Measurements from ENCODE around the gene FAM83G.

The FAM83G gene

DNA sequence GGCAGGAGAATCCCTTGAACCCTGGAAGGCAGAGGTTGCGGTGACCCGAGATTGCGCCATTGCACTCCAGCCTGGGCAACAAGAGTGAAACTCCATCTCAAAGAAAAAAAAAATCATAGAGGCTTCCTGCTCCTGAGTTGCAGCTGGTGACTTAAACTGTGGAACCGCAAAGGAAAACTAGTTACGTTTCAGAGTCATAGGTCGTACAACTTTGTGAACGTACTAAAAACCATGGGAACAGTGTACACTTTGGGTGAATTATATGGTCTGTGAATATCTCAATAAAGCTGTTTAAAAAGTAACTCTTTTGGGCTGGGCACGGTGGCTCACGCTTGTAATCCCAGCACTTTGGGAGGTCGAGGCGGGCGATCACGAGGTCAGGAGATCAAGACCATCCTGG is 29.0 kb downstream of the FAM83G start:
- Histone ChIP-seq H3F3A (ENCODE audit: low read depth) (no peaks in the 10 kb centered on the region), H3K9ac (ENCODE audit: low read depth, low read length, poor library complexity, severe bottlenecking) (no peak overlapping the region), H3K9me3 (ENCODE audit: insufficient read depth, low read depth, low read length) (no peaks in the 10 kb centered on the region), H3K27me3 (ENCODE audit: insufficient read depth, low read length, poor library complexity, severe bottlenecking) (no peaks in the 10 kb centered on the region), H2AFZ (ENCODE audit: low read length) (no peak overlapping the region), H4K20me1 (ENCODE audit: insufficient read depth, low read length, poor library complexity, severe bottlenecking) (no peaks in the 10 kb centered on the region), H3K4me2 (ENCODE audit: low read depth, low read length, poor library complexity, severe bottlenecking) (no peak overlapping the region), H3K4me1 (ENCODE audit: insufficient read depth, low read length, poor library complexity, severe bottlenecking) (peaks cover 5% of the 10 kb centered on the region), H3K79me2 (ENCODE audit: insufficient read depth, low read length) (no peaks in the 10 kb centered on the region), H3K4me3 (ENCODE audit: low read length, poor library complexity, severe bottlenecking) (no peak overlapping the region), H3K9me2 (replicated peaks; ENCODE audit: low read depth, low read length) (no peaks in the 10 kb centered on the region), H3K36me3 (ENCODE audit: insufficient read depth, low read length) (no peaks in the 10 kb centered on the region)
- TF ChIP-seq, protein P1, sequence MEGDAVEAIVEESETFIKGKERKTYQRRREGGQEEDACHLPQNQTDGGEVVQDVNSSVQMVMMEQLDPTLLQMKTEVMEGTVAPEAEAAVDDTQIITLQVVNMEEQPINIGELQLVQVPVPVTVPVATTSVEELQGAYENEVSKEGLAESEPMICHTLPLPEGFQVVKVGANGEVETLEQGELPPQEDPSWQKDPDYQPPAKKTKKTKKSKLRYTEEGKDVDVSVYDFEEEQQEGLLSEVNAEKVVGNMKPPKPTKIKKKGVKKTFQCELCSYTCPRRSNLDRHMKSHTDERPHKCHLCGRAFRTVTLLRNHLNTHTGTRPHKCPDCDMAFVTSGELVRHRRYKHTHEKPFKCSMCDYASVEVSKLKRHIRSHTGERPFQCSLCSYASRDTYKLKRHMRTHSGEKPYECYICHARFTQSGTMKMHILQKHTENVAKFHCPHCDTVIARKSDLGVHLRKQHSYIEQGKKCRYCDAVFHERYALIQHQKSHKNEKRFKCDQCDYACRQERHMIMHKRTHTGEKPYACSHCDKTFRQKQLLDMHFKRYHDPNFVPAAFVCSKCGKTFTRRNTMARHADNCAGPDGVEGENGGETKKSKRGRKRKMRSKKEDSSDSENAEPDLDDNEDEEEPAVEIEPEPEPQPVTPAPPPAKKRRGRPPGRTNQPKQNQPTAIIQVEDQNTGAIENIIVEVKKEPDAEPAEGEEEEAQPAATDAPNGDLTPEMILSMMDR (conservative IDR thresholded peaks at IDR 0.05; ENCODE audit: low read length) = no peak
- TF ChIP-seq EZH2phosphoT487 (IDR thresholded peaks at IDR 0.05; ENCODE audit: borderline replicate concordance) = no peak

GRCh38 chr17:18974407-18975149 is 30.0 kb downstream of the FAM83G start:
- Histone ChIP-seq H3K27me3 (ENCODE audit: insufficient read depth, low read length, poor library complexity, severe bottlenecking) (no peaks in the 10 kb centered on the region), H3K9ac (ENCODE audit: low read depth, low read length, poor library complexity, severe bottlenecking) (no peak overlapping the region), H3K4me1 (ENCODE audit: insufficient read depth, low read length, poor library complexity, severe bottlenecking) (peaks cover 14% of the 10 kb centered on the region), H4K20me1 (ENCODE audit: insufficient read depth, low read length, poor library complexity, severe bottlenecking) (no peaks in the 10 kb centered on the region), H3K4me2 (ENCODE audit: low read depth, low read length, poor library complexity, severe bottlenecking) (no peak overlapping the region), H3K36me3 (ENCODE audit: insufficient read depth, low read length) (no peaks in the 10 kb centered on the region), H3K4me3 (ENCODE audit: low read length, poor library complexity, severe bottlenecking) (no peak overlapping the region), H3K9me3 (ENCODE audit: insufficient read depth, low read depth, low read length) (no peaks in the 10 kb centered on the region), H3K79me2 (ENCODE audit: insufficient read depth, low read length) (no peaks in the 10 kb centered on the region), H3F3A (ENCODE audit: low read depth) (no peaks in the 10 kb centered on the region), H2AFZ (ENCODE audit: low read length) (no peak overlapping the region), H3K9me2 (replicated peaks; ENCODE audit: low read depth, low read length) (no peaks in the 10 kb centered on the region)
- TF ChIP-seq, protein P1 (conservative IDR thresholded peaks at IDR 0.05; ENCODE audit: low read length) = no peak

DNA sequence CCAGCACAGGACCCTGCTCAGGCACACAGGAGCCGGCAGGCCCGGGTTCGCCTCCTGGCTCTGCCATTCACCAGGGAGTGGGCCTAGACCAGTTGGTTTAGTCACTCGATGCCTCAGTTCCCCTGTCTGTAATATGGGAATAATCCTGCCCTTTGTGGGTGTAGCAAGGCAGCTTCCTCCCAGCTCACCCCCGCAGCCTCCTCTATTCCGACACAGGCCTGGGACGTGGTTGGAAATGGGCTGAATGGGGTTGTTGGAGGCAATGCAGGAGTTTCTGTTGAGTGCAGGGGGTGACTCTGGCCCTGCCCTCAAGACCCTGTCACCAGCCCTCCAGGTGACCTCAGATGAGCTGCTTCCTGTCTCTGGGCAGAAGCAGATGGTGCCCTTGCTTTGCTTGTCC is 32.8 kb downstream of the FAM83G start:
- Histone ChIP-seq H3K4me3 (ENCODE audit: low read length, poor library complexity, severe bottlenecking) (no peak overlapping the region), H3K9me3 (ENCODE audit: insufficient read depth, low read depth, low read length) (no peaks in the 10 kb centered on the region), H3K9ac (ENCODE audit: low read depth, low read length, poor library complexity, severe bottlenecking) (no peak overlapping the region), H3F3A (ENCODE audit: low read depth) (no peaks in the 10 kb centered on the region), H4K20me1 (ENCODE audit: insufficient read depth, low read length, poor library complexity, severe bottlenecking) (no peaks in the 10 kb centered on the region), H3K27me3 (ENCODE audit: insufficient read depth, low read length, poor library complexity, severe bottlenecking) (no peaks in the 10 kb centered on the region), H2AFZ (ENCODE audit: low read length) (no peak overlapping the region), H3K4me2 (ENCODE audit: low read depth, low read length, poor library complexity, severe bottlenecking) (no peak overlapping the region), H3K4me1 (ENCODE audit: insufficient read depth, low read length, poor library complexity, severe bottlenecking) (peaks cover 42% of the 10 kb centered on the region), H3K36me3 (ENCODE audit: insufficient read depth, low read length) (no peaks in the 10 kb centered on the region), H3K79me2 (ENCODE audit: insufficient read depth, low read length) (no peaks in the 10 kb centered on the region), H3K9me2 (replicated peaks; ENCODE audit: low read depth, low read length) (no peaks in the 10 kb centered on the region)
- no peak for TF ChIP-seq EZH2phosphoT487 (IDR thresholded peaks at IDR 0.05; ENCODE audit: borderline replicate concordance)
- TF ChIP-seq, protein P1 (conservative IDR thresholded peaks at IDR 0.05; ENCODE audit: low read length) = no peak

Data from Loucy (cell line).